ENCODE measurements around the gene CFAP77. TPM values are rescaled to one million over a fixed set of nuclear protein-coding genes. Genes with fewer than 3 reads are reported as not detected.

The CFAP77 gene
- total and polyA plus RNA-seq, 2 donors from 2014 or later, result 0.50 TPM; not detected in 1

- Histone ChIP-seq H3K27ac (ENCODE audit: low read depth in 2 of 2, low read length in 2 of 2) (no peak overlapping the region), H3K4me1 (ENCODE audit: control insufficient read depth in 2 of 3, insufficient read depth in 2 of 3, low read depth in 1 of 3, low read length in 3 of 3) (no peaks in the 10 kb centered on the region), H3K9me3 (ENCODE audit: control insufficient read depth in 2 of 3, insufficient read depth in 1 of 3, low read length in 3 of 3) (no peaks in the 10 kb centered on the region), H3K9ac (ENCODE audit: low read length in 3 of 3) (no peak overlapping the region), H3K4me3 (ENCODE audit: low read length in 3 of 3) (no peak overlapping the region), H3K27me3 (ENCODE audit: control insufficient read depth, insufficient read depth, low read length) (no peaks in the 10 kb centered on the region), H3K36me3 (ENCODE audit: control insufficient read depth in 2 of 3, insufficient read depth in 3 of 3, low read length in 3 of 3) (no peaks in the 10 kb centered on the region)
- intact Hi-C loops (cut with DNase I), result no loop called here
- DNase-seq, result no peak
- TF ChIP-seq CTCF (IDR thresholded peaks at IDR 0.05; ENCODE audit: borderline replicate concordance, extremely low read depth, insufficient read depth), result no peak
- no peak for FAIRE-seq
Measured at GRCh38 chr9:132504488-132504887, 94.5 kb downstream of the CFAP77 start.

- intact Hi-C loops (cut with DNase I), result loop anchor here (5.0 kb wide), 1 partner anchor 71 kb away; no protein-coding TSS in a partner anchor
- H3K9me3 ChIP-seq (ENCODE audit: control insufficient read depth in 2 of 3, insufficient read depth in 1 of 3, low read length in 3 of 3), result no peaks in the 10 kb centered on the region
- H3K4me1 ChIP-seq (ENCODE audit: control insufficient read depth in 2 of 3, insufficient read depth in 2 of 3, low read depth in 1 of 3, low read length in 3 of 3), result no peaks in the 10 kb centered on the region
- H3K27ac ChIP-seq (ENCODE audit: low read depth in 2 of 2, low read length in 2 of 2), result no peak overlapping the region
- no peak for FAIRE-seq
- no peaks in the 10 kb centered on the region for H3K27me3 ChIP-seq (ENCODE audit: control insufficient read depth, insufficient read depth, low read length)
- no peak for TF ChIP-seq CTCF (IDR thresholded peaks at IDR 0.05; ENCODE audit: borderline replicate concordance, extremely low read depth, insufficient read depth)
- H3K4me3 ChIP-seq (ENCODE audit: low read length in 3 of 3), result no peak overlapping the region
- DNase-seq, result peak in 1 of 5 donors; percentile 39
- no peaks in the 10 kb centered on the region for H3K36me3 ChIP-seq (ENCODE audit: control insufficient read depth in 2 of 3, insufficient read depth in 3 of 3, low read length in 3 of 3)
- H3K9ac ChIP-seq (ENCODE audit: low read length in 3 of 3), result no peak overlapping the region
Measured at GRCh38 chr9:132505991-132506655, 96.1 kb downstream of the CFAP77 start.

GRCh38 chr9:132506977-132507669 lies 97.1 kb downstream of the CFAP77 start:
- FAIRE-seq (no peak), DNase-seq (peak in 1 of 5 donors; percentile 22)
- H3K4me3 ChIP-seq (ENCODE audit: low read length in 3 of 3), result no peak overlapping the region
- no peaks in the 10 kb centered on the region for H3K9me3 ChIP-seq (ENCODE audit: control insufficient read depth in 2 of 3, insufficient read depth in 1 of 3, low read length in 3 of 3)
- H3K4me1 ChIP-seq (ENCODE audit: control insufficient read depth in 2 of 3, insufficient read depth in 2 of 3, low read depth in 1 of 3, low read length in 3 of 3), result no peaks in the 10 kb centered on the region
- no peak overlapping the region for H3K9ac ChIP-seq (ENCODE audit: low read length in 3 of 3)
- intact Hi-C loops (cut with DNase I), result loop anchor here (5.0 kb wide), 1 partner anchor 70 kb away; no protein-coding TSS in a partner anchor
- H3K36me3 ChIP-seq (ENCODE audit: control insufficient read depth in 2 of 3, insufficient read depth in 3 of 3, low read length in 3 of 3), result no peaks in the 10 kb centered on the region
- no peak for TF ChIP-seq CTCF (IDR thresholded peaks at IDR 0.05; ENCODE audit: borderline replicate concordance, extremely low read depth, insufficient read depth)
- H3K27me3 ChIP-seq (ENCODE audit: control insufficient read depth, insufficient read depth, low read length), result no peaks in the 10 kb centered on the region
- H3K27ac ChIP-seq (ENCODE audit: low read depth in 2 of 2, low read length in 2 of 2), result no peak overlapping the region
